GM18858 (cell line): ENCODE results near the gene CPNE5.

Experiments
- ATAC-seq: cut with Tn5 transposase; IDR thresholded peaks from one replicate; pipeline ENCODE4 v1.9.1; 2021; ENCODE audit not compliant: unreplicated experiment

Gene CPNE5

GRCh38 chr6:36836111-36837021, 2.9 kb downstream of the CPNE5 start:
- ATAC-seq: no peak

- ATAC-seq: no peak
These were observed 4.5 kb downstream of the CPNE5 start for GRCh38 chr6:36834576-36835341.

- ATAC-seq: no peak
These were observed 6.0 kb downstream of the CPNE5 start for GRCh38 chr6:36833182-36833789.

GRCh38 chr6:36832313-36832712, 6.9 kb downstream of the CPNE5 start:
- ATAC-seq: no peak

- ATAC-seq: no peak
These were observed 8.7 kb downstream of the CPNE5 start for GRCh38 chr6:36830577-36830976.

- no peak for ATAC-seq
These were observed 9.2 kb downstream of the CPNE5 start for GRCh38 chr6:36829919-36830544.

- ATAC-seq: no peak
These were observed 11.8 kb downstream of the CPNE5 start for GRCh38 chr6:36827261-36828079.

- no peak for ATAC-seq
These were observed 12.6 kb downstream of the CPNE5 start for GRCh38 chr6:36826520-36827227.

- ATAC-seq: no peak
These were observed 13.2 kb downstream of the CPNE5 start for GRCh38 chr6:36825994-36826393.

- ATAC-seq: no peak
These were observed 13.8 kb downstream of the CPNE5 start for GRCh38 chr6:36825452-36825851.

- ATAC-seq: no peak
These were observed 15.0 kb downstream of the CPNE5 start for GRCh38 chr6:36824253-36824652.

GRCh38 chr6:36823421-36824096, 15.7 kb downstream of the CPNE5 start:
- no peak for ATAC-seq

- no peak for ATAC-seq
These were observed 16.6 kb downstream of the CPNE5 start for GRCh38 chr6:36822506-36823269.

- ATAC-seq: no peak
These were observed 17.5 kb downstream of the CPNE5 start for GRCh38 chr6:36821581-36822335.

GRCh38 chr6:36820700-36821580, 18.3 kb downstream of the CPNE5 start:
- ATAC-seq: no peak

GRCh38 chr6:36818756-36819155, 20.5 kb downstream of the CPNE5 start:
- ATAC-seq: no peak

- no peak for ATAC-seq
These were observed 21.4 kb downstream of the CPNE5 start for GRCh38 chr6:36817847-36818246.
